Head of caudate nucleus (tissue), 42 donors: ENCODE measurements around the gene GSN.

Experiments
- DNase-seq, 42 donors: peaks; one replicate each; pipeline versions ENCODE4 v3.0.0 to v3.0.0-alpha.2; 2020 to 2021; ENCODE audit warnings: mixed read lengths in 7 of 42
- intact Hi-C: fragments of 100-400 bp; cut with DNase I; formaldehyde crosslinking; loops from one replicate; pipeline ENCODE4 v1.15.0; 2022

GSN gene

GRCh38 chr9:121376214-121376830 lies 108.4 kb downstream of the GSN start:
- no peak for DNase-seq
- intact Hi-C loops: loop anchor here (10.0 kb wide), 1 partner anchor 162 kb away; no protein-coding TSS in a partner anchor

GRCh38 chr9:121380846-121381245 lies 112.9 kb downstream of the GSN start:
- DNase-seq: no peak
- intact Hi-C loops: no loop called here
